Endodermal cell (in vitro differentiated cells): ENCODE data around the gene GALNT18. TPM values are rescaled to one million over a fixed set of nuclear protein-coding genes. Genes with fewer than 3 reads are reported as not detected.

ENCODE experiments used
- DNase-seq: peaks from one replicate; pipeline ENCODE4 v3.0.0-alpha.2; 2017
- H3K27ac ChIP-seq: 2 replicates; pipeline ENCODE4 v1.5.1; 2013; ENCODE audit warnings: mild to moderate bottlenecking, low read depth, low read length, moderate library complexity
- H3K27me3 ChIP-seq: 2 replicates; pipeline ENCODE4 v1.6.1; 2013; ENCODE audit warnings: mild to moderate bottlenecking, low read length, moderate library complexity; ENCODE audit not compliant: insufficient read depth, control insufficient read depth, poor library complexity, severe bottlenecking
- H3K36me3 ChIP-seq: 2 replicates; pipeline ENCODE4 v1.7.0; 2013; ENCODE audit warnings: mild to moderate bottlenecking, low read length, moderate library complexity; ENCODE audit not compliant: control insufficient read depth, insufficient read depth
- H3K4me1 ChIP-seq: one replicate; pipeline ENCODE4 v1.7.0; 2013; ENCODE audit warnings: low read length; ENCODE audit not compliant: control insufficient read depth, insufficient read depth
- H3K4me3 ChIP-seq: 2 replicates; pipeline ENCODE4 v1.5.1; 2013; ENCODE audit warnings: mild to moderate bottlenecking, low read length, moderate library complexity
- H3K9ac ChIP-seq: 2 replicates; pipeline ENCODE4 v1.6.1; 2013; ENCODE audit warnings: mild to moderate bottlenecking, low read length, moderate library complexity; ENCODE audit not compliant: poor library complexity, severe bottlenecking; ENCODE audit errors: extremely low read depth
- H3K9me3 ChIP-seq: 2 replicates; pipeline ENCODE4 v1.6.1; 2013; ENCODE audit warnings: mild to moderate bottlenecking, low read length, moderate library complexity; ENCODE audit not compliant: control insufficient read depth
- H3K27ac Mint-ChIP-seq: 2 replicates; pipeline ENCODE4 v1.8.0; 2020; ENCODE audit warnings: mixed read lengths
- H3K27me3 Mint-ChIP-seq: 2 replicates; pipeline ENCODE4 v1.8.0; 2021; ENCODE audit warnings: mild to moderate bottlenecking, mixed read lengths; ENCODE audit not compliant: insufficient read depth
- H3K36me3 Mint-ChIP-seq: 2 replicates; pipeline ENCODE4 v1.8.0; 2020; ENCODE audit warnings: low read depth, mixed read lengths
- H3K4me1 Mint-ChIP-seq: 2 replicates; pipeline ENCODE4 v1.8.0; 2020; ENCODE audit warnings: mixed read lengths
- H3K4me3 Mint-ChIP-seq: 2 replicates; pipeline ENCODE4 v1.8.0; 2020; ENCODE audit warnings: mild to moderate bottlenecking, moderate library complexity, mixed read lengths
- H3K9me3 Mint-ChIP-seq: 2 replicates; pipeline ENCODE4 v1.8.0; 2020; ENCODE audit warnings: mild to moderate bottlenecking, mixed read lengths
- WGBS, 2 experiments: methylation state at CpG; one replicate each; pipeline versions ENCODE4 v1.1.5 to v1.1.7; 2013; ENCODE audit warnings: missing lambda C conversion rate in 2 of 2, mixed read lengths in 1 of 2; ENCODE audit not compliant: insufficient coverage in 1 of 2, insufficient read length in 1 of 2; 5-methylcytosine and 5-hydroxymethylcytosine counted together
- total RNA-seq, 2 donors: library from RNA; stranded (reverse); fragmentation: NEBNext Ultra II Directional in 1 of 2; extraction: Animal tissue kit (Norgen Biotek cat#: 25700) in 1 of 2; gene quantifications; 2 replicates in 1 of 2; 3 replicates in 1 of 2; pipeline ENCODE4 v1.2.1, GENCODE V29; 2021
- TF ChIP-seq, protein P1 (sequence below): fragments of 200-600 bp; sonication (generic); conservative IDR thresholded peaks from 2 replicates; pipeline ENCODE4 v1.5.0; 2021; ENCODE audit warnings: antibody characterized with exemption, mild to moderate bottlenecking

The GALNT18 gene
- total RNA-seq, 2 donors from 2014 or later, result 5.1 to 9.9 TPM

DNA sequence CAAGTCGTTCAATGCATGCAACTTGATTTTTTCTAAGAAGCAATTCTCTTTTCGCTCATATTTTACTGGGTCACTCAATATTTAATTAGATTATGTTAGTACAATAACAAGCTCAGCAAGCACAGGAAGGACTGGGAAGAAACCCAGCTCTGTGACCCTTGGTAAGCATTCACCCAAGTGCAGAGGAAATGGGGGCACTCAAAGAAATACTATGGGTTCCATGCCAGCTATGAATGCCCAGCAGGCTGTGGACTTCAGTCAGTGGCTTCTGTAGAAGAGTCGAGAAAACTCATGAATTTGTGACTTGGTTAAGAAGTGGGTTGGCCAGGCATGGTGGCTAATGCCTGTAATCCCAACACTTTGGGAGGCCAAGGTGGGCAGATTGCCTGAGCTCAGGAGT is 123.6 kb downstream of the GALNT18 start:
- no peaks in the 10 kb centered on the region for H3K9me3 Mint-ChIP-seq
- WGBS, 2 experiments, result 72 to 95% methylated on average over 2 to 3 of the region's 3 CpGs
- peaks cover 6% of the 10 kb centered on the region for H3K27me3 Mint-ChIP-seq

DNA sequence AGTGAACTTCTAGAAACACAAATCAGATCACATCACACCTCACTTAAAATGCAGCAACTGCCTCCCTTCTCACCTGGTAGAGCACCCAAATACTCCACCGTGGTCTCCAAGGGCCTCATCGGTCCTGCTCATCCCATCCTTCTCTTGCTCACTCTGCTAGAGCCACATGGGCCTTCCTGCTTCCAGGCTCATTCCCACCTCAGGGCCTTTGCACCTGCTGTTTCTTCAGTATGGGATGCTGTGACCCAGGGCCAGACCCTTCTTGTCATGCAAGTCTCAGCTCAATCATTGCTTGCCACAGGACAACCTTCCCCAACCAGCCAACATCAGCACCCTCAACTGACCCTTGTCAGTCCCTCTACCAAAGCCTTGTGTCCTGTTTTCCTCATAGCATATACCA is 124.9 kb downstream of the GALNT18 start:
- Mint-ChIP-seq H3K9me3 (no peaks in the 10 kb centered on the region), H3K4me3 (no peak overlapping the region)
- H3K4me1 ChIP-seq, result no peaks in the 10 kb centered on the region

More for the DNA sequence above, 123.6 kb downstream of the GALNT18 start:
- TF ChIP-seq, protein P1, sequence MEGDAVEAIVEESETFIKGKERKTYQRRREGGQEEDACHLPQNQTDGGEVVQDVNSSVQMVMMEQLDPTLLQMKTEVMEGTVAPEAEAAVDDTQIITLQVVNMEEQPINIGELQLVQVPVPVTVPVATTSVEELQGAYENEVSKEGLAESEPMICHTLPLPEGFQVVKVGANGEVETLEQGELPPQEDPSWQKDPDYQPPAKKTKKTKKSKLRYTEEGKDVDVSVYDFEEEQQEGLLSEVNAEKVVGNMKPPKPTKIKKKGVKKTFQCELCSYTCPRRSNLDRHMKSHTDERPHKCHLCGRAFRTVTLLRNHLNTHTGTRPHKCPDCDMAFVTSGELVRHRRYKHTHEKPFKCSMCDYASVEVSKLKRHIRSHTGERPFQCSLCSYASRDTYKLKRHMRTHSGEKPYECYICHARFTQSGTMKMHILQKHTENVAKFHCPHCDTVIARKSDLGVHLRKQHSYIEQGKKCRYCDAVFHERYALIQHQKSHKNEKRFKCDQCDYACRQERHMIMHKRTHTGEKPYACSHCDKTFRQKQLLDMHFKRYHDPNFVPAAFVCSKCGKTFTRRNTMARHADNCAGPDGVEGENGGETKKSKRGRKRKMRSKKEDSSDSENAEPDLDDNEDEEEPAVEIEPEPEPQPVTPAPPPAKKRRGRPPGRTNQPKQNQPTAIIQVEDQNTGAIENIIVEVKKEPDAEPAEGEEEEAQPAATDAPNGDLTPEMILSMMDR, result no peak
- Mint-ChIP-seq H3K36me3 (no peaks in the 10 kb centered on the region), H3K27ac (no peak overlapping the region), H3K4me1 (peaks cover 15% of the 10 kb centered on the region), H3K4me3 (no peak overlapping the region)
- no peak overlapping the region for H3K9ac ChIP-seq
- H3K4me3 ChIP-seq, result no peak overlapping the region
- H3K27ac ChIP-seq, result no peak overlapping the region
- no peaks in the 10 kb centered on the region for H3K27me3 ChIP-seq
- no peaks in the 10 kb centered on the region for H3K9me3 ChIP-seq
- no peaks in the 10 kb centered on the region for H3K36me3 ChIP-seq
- H3K4me1 ChIP-seq, result no peaks in the 10 kb centered on the region
- no peak for DNase-seq

DNA sequence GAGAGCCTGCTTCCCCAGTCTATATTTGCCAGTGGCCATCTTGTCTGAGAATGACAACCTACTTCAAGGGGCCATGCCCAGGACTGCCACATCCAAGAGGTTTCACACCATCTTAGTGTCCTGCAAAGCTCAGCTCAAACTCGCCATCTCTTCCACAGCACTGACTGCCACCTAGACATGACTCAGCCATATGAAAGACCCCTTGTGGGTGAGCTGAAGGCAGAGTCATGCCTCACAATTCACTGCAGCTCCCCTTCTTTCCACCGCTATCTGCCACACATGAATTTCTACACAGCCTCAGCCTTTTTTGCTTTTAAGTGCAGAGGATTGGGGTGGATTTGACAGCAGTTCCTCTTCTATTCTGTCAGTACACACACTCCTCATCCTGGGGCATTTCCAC is 127.5 kb downstream of the GALNT18 start:
- Histone ChIP-seq H3K9ac (no peak overlapping the region), H3K27ac (no peak overlapping the region), H3K4me3 (no peak overlapping the region), H3K36me3 (no peaks in the 10 kb centered on the region), H3K4me1 (no peaks in the 10 kb centered on the region), H3K9me3 (no peaks in the 10 kb centered on the region), H3K27me3 (no peaks in the 10 kb centered on the region)
- Mint-ChIP-seq H3K4me3 (no peak overlapping the region), H3K4me1 (no peaks in the 10 kb centered on the region), H3K27me3 (peaks cover 5% of the 10 kb centered on the region), H3K9me3 (no peaks in the 10 kb centered on the region), H3K27ac (no peak overlapping the region), H3K36me3 (no peaks in the 10 kb centered on the region)
- 89 to 100% methylated on average over 1 to 2 of the region's 2 CpGs for WGBS, 2 experiments
- DNase-seq, result no peak
- TF ChIP-seq, protein P1, result no peak

More for the DNA sequence above, 124.9 kb downstream of the GALNT18 start:
- Mint-ChIP-seq H3K4me1 (peaks cover 6% of the 10 kb centered on the region), H3K36me3 (no peaks in the 10 kb centered on the region), H3K27ac (no peak overlapping the region), H3K27me3 (peaks cover 6% of the 10 kb centered on the region)
- WGBS, 2 experiments, result 90 to 100% methylated on average over 1 to 2 of the region's 2 CpGs
- H3K9ac ChIP-seq, result no peak overlapping the region
- no peak for DNase-seq
- no peak overlapping the region for H3K27ac ChIP-seq
- H3K36me3 ChIP-seq, result no peaks in the 10 kb centered on the region
- H3K9me3 ChIP-seq, result no peaks in the 10 kb centered on the region
- no peaks in the 10 kb centered on the region for H3K27me3 ChIP-seq
- H3K4me3 ChIP-seq, result no peak overlapping the region
- TF ChIP-seq, protein P1, result no peak
